ENCODE results near the gene ZNF805. TPM values are rescaled to one million over a fixed set of nuclear protein-coding genes. Genes with fewer than 3 reads are reported as not detected.

Gene ZNF805
- 22.8 and 38.7 TPM in 2 replicates for total RNA-seq (ENCODE audit: low replicate concordance)

GRCh38 chr19:57240311-57241090 lies at the start of gene ZNF805:
TSS of gene ZNF805 (plus strand) at chr19:57240632. CDS start at chr19:57240892, 260 bp downstream.

GRCh38 chr19:57191141-57192076 lies 49.0 kb upstream of the ZNF805 start, which contains the start of gene ZNF264:
TSS of gene ZNF264 (plus strand) at chr19:57191500. CDS start at chr19:57191914, 414 bp downstream.

GRCh38 chr19:57280165-57280961 lies 39.9 kb downstream of the ZNF805 start, which contains the start of gene ZNF460:
TSS of gene ZNF460 (plus strand) at chr19:57280485. CDS start at chr19:57280807, 322 bp downstream.

Other genes with a start within 250 kb of the ZNF805 start
- gene USP29, start 120.6 kb upstream of the ZNF805 start, total RNA-seq (ENCODE audit: low replicate concordance) = not detected in 2 replicates
- gene ZIM3, start 95.4 kb upstream of the ZNF805 start, total RNA-seq (ENCODE audit: low replicate concordance) = not detected in 2 replicates
- gene DUXA, start 73.1 kb upstream of the ZNF805 start, total RNA-seq (ENCODE audit: low replicate concordance) = not detected in 2 replicates
- gene ZNF264, start 49.1 kb upstream of the ZNF805 start, total RNA-seq (ENCODE audit: low replicate concordance) = 26.3 and 32.6 TPM in 2 replicates
- 0.35 and 0.98 TPM in 2 replicates for gene AURKC, start 9.6 kb upstream of the ZNF805 start, total RNA-seq (ENCODE audit: low replicate concordance)
- 68.6 and 96.9 TPM in 2 replicates for gene ZNF460, start 39.9 kb downstream of the ZNF805 start, total RNA-seq (ENCODE audit: low replicate concordance)
- gene ZNF543, start 79.8 kb downstream of the ZNF805 start, total RNA-seq (ENCODE audit: low replicate concordance) = 6.7 and 9.3 TPM in 2 replicates
- 9.2 and 10.5 TPM in 2 replicates for gene ZNF304, start 110.6 kb downstream of the ZNF805 start, total RNA-seq (ENCODE audit: low replicate concordance)
- 10.7 and 16.0 TPM in 2 replicates for gene TRAPPC2B, start 122.9 kb downstream of the ZNF805 start, total RNA-seq (ENCODE audit: low replicate concordance)
- gene ZNF547, start 122.9 kb downstream of the ZNF805 start, total RNA-seq (ENCODE audit: low replicate concordance) = 4.3 and 10.6 TPM in 2 replicates
- 19.0 and 23.7 TPM in 2 replicates for gene ZNF548, start 149.2 kb downstream of the ZNF805 start, total RNA-seq (ENCODE audit: low replicate concordance)
- gene ZNF17, start 170.5 kb downstream of the ZNF805 start, total RNA-seq (ENCODE audit: low replicate concordance) = 9.1 and 18.1 TPM in 2 replicates
- gene ZNF749, start 194.7 kb downstream of the ZNF805 start, total RNA-seq (ENCODE audit: low replicate concordance) = 8.2 and 17.4 TPM in 2 replicates
- 0.23 and 0.30 TPM in 2 replicates for gene VN1R1, start 216.5 kb downstream of the ZNF805 start, total RNA-seq (ENCODE audit: low replicate concordance)
- gene ZNF772, start 236.9 kb downstream of the ZNF805 start, total RNA-seq (ENCODE audit: low replicate concordance) = 13.1 and 25.6 TPM in 2 replicates
- gene ZNF419, start 247.1 kb downstream of the ZNF805 start, total RNA-seq (ENCODE audit: low replicate concordance) = 8.2 and 23.2 TPM in 2 replicates